HCT116 (cell line): Measurements from ENCODE around the gene CTBP2.

ENCODE experiments used
- EZH2 ChIP-seq: fragments of 200-600 bp; sonication (generic); IDR thresholded peaks from 2 replicates; pipeline ENCODE4 v1.6.1; 2017; ENCODE audit warnings: antibody characterized with exemption, mixed run types
- POLR2A ChIP-seq: IDR thresholded peaks from 2 replicates; pipeline ENCODE4 v1.7.0; 2011; ENCODE audit warnings: borderline replicate concordance; ENCODE audit not compliant: insufficient read depth, insufficient read length; ENCODE audit errors: extremely low read depth
- POLR2AphosphoS5 ChIP-seq: IDR thresholded peaks from 2 replicates; pipeline ENCODE4 v1.6.1; 2011; ENCODE audit warnings: mild to moderate bottlenecking, low read depth, low read length, moderate library complexity
- RAD21 ChIP-seq: IDR thresholded peaks from 2 replicates; pipeline ENCODE4 v1.6.1; 2012; ENCODE audit warnings: low read depth, mild to moderate bottlenecking
- ZBTB33 ChIP-seq: IDR thresholded peaks from 2 replicates; pipeline ENCODE4 v1.6.1; 2011; ENCODE audit warnings: mild to moderate bottlenecking, low read length, moderate library complexity; ENCODE audit not compliant: insufficient replicate concordance; ENCODE audit errors: extremely low read depth
- TF ChIP-seq, protein P1 (sequence below): IDR thresholded peaks from 2 replicates; pipeline ENCODE4 v1.6.1; 2012
- TF ChIP-seq, protein P2 (sequence below), 3 experiments: fragments of 200-600 bp in 1 of 3; sonication (generic) in 1 of 3; IDR thresholded peaks in 2 of 3; conservative IDR thresholded peaks in 1 of 3; 2 replicates each; pipeline ENCODE4 v1.5.1; 2012 to 2017; ENCODE audit warnings: low read depth in 2 of 3, low read length in 2 of 3, antibody characterized with exemption in 1 of 3, borderline replicate concordance in 1 of 3, control low read depth in 1 of 3, mild to moderate bottlenecking in 1 of 3, mixed read lengths in 1 of 3, mixed run types in 1 of 3, moderate library complexity in 1 of 3; ENCODE audit not compliant: insufficient read depth in 1 of 3

- TF ChIP-seq, protein P1, sequence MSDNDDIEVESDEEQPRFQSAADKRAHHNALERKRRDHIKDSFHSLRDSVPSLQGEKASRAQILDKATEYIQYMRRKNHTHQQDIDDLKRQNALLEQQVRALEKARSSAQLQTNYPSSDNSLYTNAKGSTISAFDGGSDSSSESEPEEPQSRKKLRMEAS: no peak
- no peak for TF ChIP-seq EZH2
- TF ChIP-seq POLR2AphosphoS5: no peak
- TF ChIP-seq, protein P2, sequence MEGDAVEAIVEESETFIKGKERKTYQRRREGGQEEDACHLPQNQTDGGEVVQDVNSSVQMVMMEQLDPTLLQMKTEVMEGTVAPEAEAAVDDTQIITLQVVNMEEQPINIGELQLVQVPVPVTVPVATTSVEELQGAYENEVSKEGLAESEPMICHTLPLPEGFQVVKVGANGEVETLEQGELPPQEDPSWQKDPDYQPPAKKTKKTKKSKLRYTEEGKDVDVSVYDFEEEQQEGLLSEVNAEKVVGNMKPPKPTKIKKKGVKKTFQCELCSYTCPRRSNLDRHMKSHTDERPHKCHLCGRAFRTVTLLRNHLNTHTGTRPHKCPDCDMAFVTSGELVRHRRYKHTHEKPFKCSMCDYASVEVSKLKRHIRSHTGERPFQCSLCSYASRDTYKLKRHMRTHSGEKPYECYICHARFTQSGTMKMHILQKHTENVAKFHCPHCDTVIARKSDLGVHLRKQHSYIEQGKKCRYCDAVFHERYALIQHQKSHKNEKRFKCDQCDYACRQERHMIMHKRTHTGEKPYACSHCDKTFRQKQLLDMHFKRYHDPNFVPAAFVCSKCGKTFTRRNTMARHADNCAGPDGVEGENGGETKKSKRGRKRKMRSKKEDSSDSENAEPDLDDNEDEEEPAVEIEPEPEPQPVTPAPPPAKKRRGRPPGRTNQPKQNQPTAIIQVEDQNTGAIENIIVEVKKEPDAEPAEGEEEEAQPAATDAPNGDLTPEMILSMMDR (IDR thresholded peaks at IDR 0.05 in 2 of 3, conservative IDR thresholded peaks at IDR 0.05 in 1 of 3; ENCODE audit: borderline replicate concordance in 1 of 3, insufficient read depth in 1 of 3, low read depth in 2 of 3, low read length in 2 of 3): no peak
- TF ChIP-seq ZBTB33: no peak
- TF ChIP-seq RAD21: no peak
- no peak for TF ChIP-seq POLR2A
These were observed 49.1 kb downstream of the CTBP2 start for GRCh38 chr10:125111118-125111727.
